Measurements from ENCODE around the gene MIA2. TPM values are rescaled to one million over a fixed set of nuclear protein-coding genes. Genes with fewer than 3 reads are reported as not detected.
"Not testable (repeated sequence)": the region's sequence is repeated elsewhere in the genome, so short reads cannot be mapped to it uniquely, and the experiment has no call there.

MIA2 gene
- polyA plus RNA-seq, 1 donor: 231 TPM

DNA sequence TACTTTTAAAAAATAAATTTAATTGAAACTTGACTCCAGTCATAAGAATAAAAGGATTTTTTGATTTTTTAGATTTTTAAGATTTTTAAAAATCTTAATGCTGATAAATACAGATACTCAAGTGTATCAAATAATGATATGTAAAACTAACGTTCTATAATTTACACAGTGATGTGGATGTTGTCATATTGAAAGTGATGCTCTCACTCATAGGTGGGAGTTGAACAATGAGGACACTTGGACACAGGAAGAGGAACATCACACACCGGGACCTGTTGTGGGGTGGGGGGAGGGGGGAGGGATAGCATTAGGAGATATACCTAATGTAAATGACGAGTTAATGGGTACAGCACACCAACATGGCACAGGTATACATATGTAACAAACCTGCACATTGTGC is 66.7 kb downstream of the MIA2 start:
- not testable (repeated sequence) for H3K27ac ChIP-seq (ENCODE audit: low read length); H3K4me3 ChIP-seq (ENCODE audit: low read length); H3K9me3 ChIP-seq (ENCODE audit: control insufficient read depth, low read depth, low read length); H3K27me3 ChIP-seq (ENCODE audit: control insufficient read depth, insufficient read depth, low read length); H3K4me1 ChIP-seq (ENCODE audit: control insufficient read depth, insufficient read depth, low read length); DNase-seq
- peaks cover 43% of the 10 kb centered on the region for H3K36me3 ChIP-seq (ENCODE audit: control insufficient read depth, insufficient read depth, low read length)
- no CpG with 5 or more reads among the region's 3 CpGs for WGBS (ENCODE audit: insufficient coverage, low lambda C conversion rate)

- H3K4me1 ChIP-seq (ENCODE audit: control insufficient read depth, insufficient read depth, low read length): no peaks in the 10 kb centered on the region
- H3K27ac ChIP-seq (ENCODE audit: low read length): no peak overlapping the region
- H3K27me3 ChIP-seq (ENCODE audit: control insufficient read depth, insufficient read depth, low read length): no peaks in the 10 kb centered on the region
- DNase-seq: no peak
- H3K4me3 ChIP-seq (ENCODE audit: low read length): no peak overlapping the region
- peaks cover 36% of the 10 kb centered on the region for H3K36me3 ChIP-seq (ENCODE audit: control insufficient read depth, insufficient read depth, low read length)
- WGBS (ENCODE audit: insufficient coverage, low lambda C conversion rate): 100% methylated on average over 2 of the region's 4 CpGs
- no peaks in the 10 kb centered on the region for H3K9me3 ChIP-seq (ENCODE audit: control insufficient read depth, low read depth, low read length)
These were observed 68.6 kb downstream of the MIA2 start for GRCh38 chr14:39302124-39302810.

DNA sequence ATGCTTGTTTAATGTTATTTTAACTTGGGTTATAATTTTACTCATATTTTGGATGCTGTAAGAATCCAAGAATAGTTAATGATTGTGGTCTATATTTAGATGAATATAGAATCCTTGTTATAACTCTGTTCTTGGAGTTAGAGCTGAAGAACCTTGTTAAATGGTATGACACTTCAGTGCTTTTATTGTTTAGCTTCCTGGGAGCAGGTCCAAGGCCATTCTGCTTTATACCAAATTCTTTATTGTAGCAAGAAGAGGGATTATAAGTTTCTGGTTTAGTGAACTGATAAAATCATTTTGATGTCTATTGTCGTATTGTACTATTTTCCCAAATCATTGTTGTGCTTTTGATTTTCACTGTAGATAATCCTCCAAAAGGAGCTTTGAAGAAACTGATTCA is 69.4 kb downstream of the MIA2 start:
- DNase-seq: no peak
- Histone ChIP-seq H3K36me3 (ENCODE audit: control insufficient read depth, insufficient read depth, low read length) (peaks cover 35% of the 10 kb centered on the region), H3K4me1 (ENCODE audit: control insufficient read depth, insufficient read depth, low read length) (no peaks in the 10 kb centered on the region), H3K9me3 (ENCODE audit: control insufficient read depth, low read depth, low read length) (no peaks in the 10 kb centered on the region), H3K27me3 (ENCODE audit: control insufficient read depth, insufficient read depth, low read length) (no peaks in the 10 kb centered on the region), H3K4me3 (ENCODE audit: low read length) (no peak overlapping the region), H3K27ac (ENCODE audit: low read length) (no peak overlapping the region)
- WGBS (ENCODE audit: insufficient coverage, low lambda C conversion rate): no CpG with 5 or more reads among the region's 1 CpG

DNA sequence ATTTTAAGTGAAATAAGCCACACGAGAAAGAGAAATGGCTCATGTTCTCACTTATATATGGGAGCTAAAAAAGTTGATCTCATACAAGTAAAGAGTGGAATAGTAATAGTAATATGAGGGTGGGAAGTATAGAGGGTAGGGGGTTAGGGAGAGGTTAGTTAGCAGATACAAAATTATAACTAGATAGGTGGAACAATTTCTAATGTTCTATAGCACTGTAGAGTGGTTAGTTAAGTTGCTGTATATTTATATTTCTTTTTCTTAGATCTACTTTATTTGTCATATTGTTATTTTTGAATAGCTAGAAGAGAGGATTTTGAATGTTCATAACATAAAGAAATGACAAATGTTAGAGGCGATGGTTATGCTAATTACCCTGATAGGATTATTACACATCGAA is 74.1 kb downstream of the MIA2 start:
- DNase-seq: no peak
- peaks cover 39% of the 10 kb centered on the region for H3K36me3 ChIP-seq (ENCODE audit: control insufficient read depth, insufficient read depth, low read length)
- WGBS (ENCODE audit: insufficient coverage, low lambda C conversion rate): 100% methylated on average over 2 of the region's 3 CpGs
- no peaks in the 10 kb centered on the region for H3K27me3 ChIP-seq (ENCODE audit: control insufficient read depth, insufficient read depth, low read length)
- H3K9me3 ChIP-seq (ENCODE audit: control insufficient read depth, low read depth, low read length): no peaks in the 10 kb centered on the region
- H3K27ac ChIP-seq (ENCODE audit: low read length): no peak overlapping the region
- no peak overlapping the region for H3K4me3 ChIP-seq (ENCODE audit: low read length)
- H3K4me1 ChIP-seq (ENCODE audit: control insufficient read depth, insufficient read depth, low read length): no peaks in the 10 kb centered on the region

GRCh38 chr14:39310051-39310450 is 76.3 kb downstream of the MIA2 start:
- no peak for DNase-seq
- no peak overlapping the region for H3K27ac ChIP-seq (ENCODE audit: low read length)

GRCh38 chr14:39315859-39316444 is 82.2 kb downstream of the MIA2 start:
- H3K36me3 ChIP-seq (ENCODE audit: control insufficient read depth, insufficient read depth, low read length): peaks cover 36% of the 10 kb centered on the region

More at GRCh38 chr14:39310051-39310450, 76.3 kb downstream of the MIA2 start:
- Histone ChIP-seq H3K9me3 (ENCODE audit: control insufficient read depth, low read depth, low read length) (no peaks in the 10 kb centered on the region), H3K4me1 (ENCODE audit: control insufficient read depth, insufficient read depth, low read length) (no peaks in the 10 kb centered on the region), H3K36me3 (ENCODE audit: control insufficient read depth, insufficient read depth, low read length) (peaks cover 39% of the 10 kb centered on the region), H3K4me3 (ENCODE audit: low read length) (no peak overlapping the region), H3K27me3 (ENCODE audit: control insufficient read depth, insufficient read depth, low read length) (no peaks in the 10 kb centered on the region)

GRCh38 chr14:39316830-39317553 is 83.3 kb downstream of the MIA2 start:
- peaks cover 37% of the 10 kb centered on the region for H3K36me3 ChIP-seq (ENCODE audit: control insufficient read depth, insufficient read depth, low read length)
- WGBS (ENCODE audit: insufficient coverage, low lambda C conversion rate): 60% methylated on average over 1 of the region's 8 CpGs
- H3K27ac ChIP-seq (ENCODE audit: low read length): no peak overlapping the region
- no peak overlapping the region for H3K4me3 ChIP-seq (ENCODE audit: low read length)
- no peak for DNase-seq
- H3K27me3 ChIP-seq (ENCODE audit: control insufficient read depth, insufficient read depth, low read length): no peaks in the 10 kb centered on the region
- no peaks in the 10 kb centered on the region for H3K4me1 ChIP-seq (ENCODE audit: control insufficient read depth, insufficient read depth, low read length)
- H3K9me3 ChIP-seq (ENCODE audit: control insufficient read depth, low read depth, low read length): no peaks in the 10 kb centered on the region

More at GRCh38 chr14:39315859-39316444, 82.2 kb downstream of the MIA2 start:
- H3K4me3 ChIP-seq (ENCODE audit: low read length): no peak overlapping the region
- H3K27ac ChIP-seq (ENCODE audit: low read length): no peak overlapping the region
- H3K9me3 ChIP-seq (ENCODE audit: control insufficient read depth, low read depth, low read length): no peaks in the 10 kb centered on the region
- no peak for DNase-seq
- no CpG with 5 or more reads among the region's 1 CpG for WGBS (ENCODE audit: insufficient coverage, low lambda C conversion rate)
- H3K27me3 ChIP-seq (ENCODE audit: control insufficient read depth, insufficient read depth, low read length): no peaks in the 10 kb centered on the region
- H3K4me1 ChIP-seq (ENCODE audit: control insufficient read depth, insufficient read depth, low read length): no peaks in the 10 kb centered on the region

GRCh38 chr14:39318574-39318973 is 84.9 kb downstream of the MIA2 start:
- no peaks in the 10 kb centered on the region for H3K9me3 ChIP-seq (ENCODE audit: control insufficient read depth, low read depth, low read length)
- no peaks in the 10 kb centered on the region for H3K4me1 ChIP-seq (ENCODE audit: control insufficient read depth, insufficient read depth, low read length)
- no peak for DNase-seq
- WGBS (ENCODE audit: insufficient coverage, low lambda C conversion rate): 72% methylated on average over 2 of the region's 2 CpGs
- peak overlapping the region; percentile 24 for H3K27ac ChIP-seq (ENCODE audit: low read length)
- peaks cover 39% of the 10 kb centered on the region for H3K36me3 ChIP-seq (ENCODE audit: control insufficient read depth, insufficient read depth, low read length)
- no peaks in the 10 kb centered on the region for H3K27me3 ChIP-seq (ENCODE audit: control insufficient read depth, insufficient read depth, low read length)
- H3K4me3 ChIP-seq (ENCODE audit: low read length): no peak overlapping the region

GRCh38 chr14:39319381-39319780 is 85.7 kb downstream of the MIA2 start:
- H3K27ac ChIP-seq (ENCODE audit: low read length): no peak overlapping the region
- peaks cover 36% of the 10 kb centered on the region for H3K36me3 ChIP-seq (ENCODE audit: control insufficient read depth, insufficient read depth, low read length)
- no peak overlapping the region for H3K4me3 ChIP-seq (ENCODE audit: low read length)
- no peaks in the 10 kb centered on the region for H3K27me3 ChIP-seq (ENCODE audit: control insufficient read depth, insufficient read depth, low read length)
- H3K9me3 ChIP-seq (ENCODE audit: control insufficient read depth, low read depth, low read length): no peaks in the 10 kb centered on the region
- H3K4me1 ChIP-seq (ENCODE audit: control insufficient read depth, insufficient read depth, low read length): no peaks in the 10 kb centered on the region
- DNase-seq: peak; percentile 26 to 52

DNA sequence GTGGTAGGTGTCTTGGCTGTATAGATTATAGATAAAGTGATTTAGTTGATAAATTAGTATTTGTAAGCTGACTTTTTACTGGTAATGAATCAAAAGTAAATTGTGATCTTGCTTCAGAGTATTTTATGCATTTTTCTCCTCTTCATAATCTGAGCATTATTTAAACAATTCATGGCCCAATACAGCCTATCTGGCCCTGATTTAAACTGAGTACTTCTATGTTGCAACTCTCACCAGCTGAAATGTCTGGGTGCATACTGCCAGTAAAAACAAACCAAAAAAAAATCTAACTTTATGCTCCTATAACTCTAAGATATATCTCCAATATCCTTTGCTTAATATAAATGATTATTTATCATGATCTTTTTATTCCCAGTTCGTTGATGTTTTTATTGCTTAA is 86.6 kb downstream of the MIA2 start:
- WGBS (ENCODE audit: insufficient coverage, low lambda C conversion rate): 100% methylated on average over 1 of the region's 1 CpG
- H3K4me1 ChIP-seq (ENCODE audit: control insufficient read depth, insufficient read depth, low read length): no peaks in the 10 kb centered on the region
- no peak for DNase-seq
- no peaks in the 10 kb centered on the region for H3K9me3 ChIP-seq (ENCODE audit: control insufficient read depth, low read depth, low read length)
- H3K4me3 ChIP-seq (ENCODE audit: low read length): no peak overlapping the region
- H3K27me3 ChIP-seq (ENCODE audit: control insufficient read depth, insufficient read depth, low read length): no peaks in the 10 kb centered on the region
- H3K36me3 ChIP-seq (ENCODE audit: control insufficient read depth, insufficient read depth, low read length): peaks cover 39% of the 10 kb centered on the region
- no peak overlapping the region for H3K27ac ChIP-seq (ENCODE audit: low read length)
